AG04450 (cell line): ENCODE data around the gene PDZRN4. TPM values are rescaled to one million over a fixed set of nuclear protein-coding genes. Genes with fewer than 3 reads are reported as not detected.

ENCODE experiments used
- CTCF ChIA-PET: fragments of 300-600, 350-600 bp; formaldehyde crosslinking; extraction: SDS; loops from one replicate; lab custom pipeline; 2022; ENCODE audit warnings: antibody characterized with exemption, inconsistent platforms; lab: Charles Lee
- POLR2A ChIA-PET: fragments of 350-600 bp; formaldehyde crosslinking; extraction: SDS; loops from one replicate; lab custom pipeline; 2021; ENCODE audit warnings: antibody characterized with exemption, inconsistent platforms; lab: Yijun Ruan, JAX
- DNase-seq: peaks from one replicate; pipeline ENCODE4 v3.0.0-alpha.2; 2011; ENCODE audit warnings: low read depth, low spot score
- H3K27ac ChIP-seq: one replicate; pipeline ENCODE4 v1.5.1; 2012; ENCODE audit warnings: low read depth, low read length, control low read depth
- H3K27me3 ChIP-seq: one replicate; pipeline ENCODE4 v1.6.0; 2012; ENCODE audit warnings: low read length; ENCODE audit not compliant: control insufficient read depth, insufficient read depth
- H3K4me3 ChIP-seq: 2 replicates; pipeline ENCODE4 v1.5.1; 2011; ENCODE audit warnings: mild to moderate bottlenecking, low read depth, low read length, control low read depth
- H3K9me3 ChIP-seq: 2 replicates; pipeline ENCODE4 v1.5.1; 2012; ENCODE audit warnings: low read length; ENCODE audit not compliant: control insufficient read depth, insufficient read depth
- polyA minus RNA-seq: library from RNA; depleted of rRNA, polyadenylated mRNA; stranded (reverse); fragments of >200 nt; gene quantifications from 2 replicates; pipeline ENCODE4 v1.2.3, GENCODE V29; 2011; rRNA and poly(A)+ RNA removed
- polyA plus RNA-seq: library from polyadenylated mRNA; depleted of rRNA; stranded (reverse); fragments of >200 nt; gene quantifications from 2 replicates; pipeline ENCODE4 v1.2.3, GENCODE V29; 2011; rRNA removed
- TF ChIP-seq, protein P1 (sequence below): IDR thresholded peaks from 2 replicates; pipeline ENCODE4 v1.5.1; 2011; ENCODE audit warnings: low read depth, low read length, control low read depth, inconsistent platforms

Gene PDZRN4
- not detected in 2 replicates for polyA plus RNA-seq
- polyA minus RNA-seq, result not detected in 2 replicates

DNA sequence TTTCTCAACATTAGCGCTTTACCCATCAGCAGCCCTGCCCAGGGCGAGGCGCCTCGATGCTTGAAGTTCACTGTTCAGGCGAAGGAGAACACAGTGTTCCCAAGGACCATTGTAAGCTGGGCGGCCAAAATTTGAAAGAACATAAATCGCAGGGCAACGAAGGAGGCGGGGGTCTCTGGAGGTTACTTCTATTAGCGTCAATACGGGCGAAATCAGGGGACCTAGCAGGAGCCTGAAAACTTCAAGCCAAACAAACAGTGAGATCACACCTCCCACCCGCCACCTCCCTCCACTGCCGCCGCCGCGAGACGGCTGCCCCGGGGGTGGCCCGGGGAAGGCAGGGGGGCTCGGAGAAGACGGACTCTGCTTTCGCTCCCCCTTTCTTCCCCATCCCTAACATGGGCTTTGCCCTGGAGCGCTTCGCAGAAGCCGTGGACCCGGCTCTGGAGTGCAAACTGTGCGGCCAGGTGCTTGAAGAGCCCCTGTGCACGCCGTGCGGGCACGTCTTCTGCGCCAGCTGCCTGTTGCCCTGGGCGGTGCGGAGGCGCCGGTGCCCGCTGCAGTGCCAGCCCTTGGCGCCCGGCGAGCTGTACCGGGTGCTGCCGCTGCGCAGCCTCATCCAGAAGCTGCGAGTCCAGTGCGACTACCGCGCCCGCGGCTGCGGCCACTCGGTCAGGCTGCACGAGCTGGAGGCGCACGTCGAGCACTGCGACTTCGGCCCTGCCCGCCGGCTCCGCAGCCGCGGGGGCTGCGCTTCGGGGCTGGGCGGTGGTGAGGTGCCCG lies at the start of gene PDZRN4:
Gene PDZRN4 (plus strand): TSS at position 263 of the 783 bp plus-strand sequence.
- Histone ChIP-seq H3K4me3 (no peak within 1 kb of the TSS), H3K9me3 (no peaks in the 10 kb centered on the region; the same call in 1 of the 2 replicates), H3K27me3 (peaks cover 31% of the 10 kb centered on the region), H3K27ac (no peak within 1 kb of the TSS)
- ChIA-PET POLR2A (no interaction called here), CTCF (no interaction called here)
- TF ChIP-seq, protein P1, sequence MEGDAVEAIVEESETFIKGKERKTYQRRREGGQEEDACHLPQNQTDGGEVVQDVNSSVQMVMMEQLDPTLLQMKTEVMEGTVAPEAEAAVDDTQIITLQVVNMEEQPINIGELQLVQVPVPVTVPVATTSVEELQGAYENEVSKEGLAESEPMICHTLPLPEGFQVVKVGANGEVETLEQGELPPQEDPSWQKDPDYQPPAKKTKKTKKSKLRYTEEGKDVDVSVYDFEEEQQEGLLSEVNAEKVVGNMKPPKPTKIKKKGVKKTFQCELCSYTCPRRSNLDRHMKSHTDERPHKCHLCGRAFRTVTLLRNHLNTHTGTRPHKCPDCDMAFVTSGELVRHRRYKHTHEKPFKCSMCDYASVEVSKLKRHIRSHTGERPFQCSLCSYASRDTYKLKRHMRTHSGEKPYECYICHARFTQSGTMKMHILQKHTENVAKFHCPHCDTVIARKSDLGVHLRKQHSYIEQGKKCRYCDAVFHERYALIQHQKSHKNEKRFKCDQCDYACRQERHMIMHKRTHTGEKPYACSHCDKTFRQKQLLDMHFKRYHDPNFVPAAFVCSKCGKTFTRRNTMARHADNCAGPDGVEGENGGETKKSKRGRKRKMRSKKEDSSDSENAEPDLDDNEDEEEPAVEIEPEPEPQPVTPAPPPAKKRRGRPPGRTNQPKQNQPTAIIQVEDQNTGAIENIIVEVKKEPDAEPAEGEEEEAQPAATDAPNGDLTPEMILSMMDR, result no peak
- no peak for DNase-seq

GRCh38 chr12:41140117-41140516 lies 48.0 kb upstream of the PDZRN4 start:
- Histone ChIP-seq H3K27me3 (no peaks in the 10 kb centered on the region), H3K9me3 (no peaks in the 10 kb centered on the region; the same call in 1 of the 2 replicates), H3K27ac (no peak overlapping the region), H3K4me3 (no peak overlapping the region)
- DNase-seq, result no peak
- ChIA-PET POLR2A (no interaction called here), CTCF (no interaction called here)
- TF ChIP-seq, protein P1, result no peak

GRCh38 chr12:41141104-41141503 lies 47.0 kb upstream of the PDZRN4 start:
- no peak for DNase-seq
- Histone ChIP-seq H3K27ac (no peak overlapping the region), H3K4me3 (no peak overlapping the region), H3K9me3 (no peaks in the 10 kb centered on the region; the same call in 1 of the 2 replicates), H3K27me3 (no peaks in the 10 kb centered on the region)
- ChIA-PET CTCF (no interaction called here), POLR2A (no interaction called here)
- TF ChIP-seq, protein P1, result no peak

DNA sequence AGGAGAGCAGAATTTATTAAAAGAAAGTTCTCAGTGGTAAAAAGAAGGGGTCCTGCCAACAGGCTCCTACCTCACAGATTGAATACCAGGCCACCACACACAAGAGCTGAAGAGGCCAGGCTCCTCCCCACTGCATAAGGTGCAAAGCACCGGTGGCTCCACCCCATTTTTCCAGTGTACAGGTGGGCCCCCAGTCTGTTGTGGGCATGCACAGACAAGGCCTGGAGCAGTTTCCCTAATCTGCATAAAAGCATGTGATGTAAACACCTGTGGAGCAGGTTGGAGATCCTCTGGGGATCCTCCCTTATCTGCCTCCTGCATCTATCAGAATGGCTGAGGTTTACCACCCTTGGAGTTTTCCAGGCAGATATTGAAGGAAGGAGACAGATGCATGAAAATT lies 45.7 kb upstream of the PDZRN4 start:
- H3K27ac ChIP-seq, result no peak overlapping the region
- DNase-seq, result no peak
- CTCF ChIA-PET, result no interaction called here
- POLR2A ChIA-PET, result no interaction called here
- H3K27me3 ChIP-seq, result no peaks in the 10 kb centered on the region
- TF ChIP-seq, protein P1, result no peak
- H3K4me3 ChIP-seq, result no peak overlapping the region
- no peaks in the 10 kb centered on the region; the same call in 1 of the 2 replicates for H3K9me3 ChIP-seq

DNA sequence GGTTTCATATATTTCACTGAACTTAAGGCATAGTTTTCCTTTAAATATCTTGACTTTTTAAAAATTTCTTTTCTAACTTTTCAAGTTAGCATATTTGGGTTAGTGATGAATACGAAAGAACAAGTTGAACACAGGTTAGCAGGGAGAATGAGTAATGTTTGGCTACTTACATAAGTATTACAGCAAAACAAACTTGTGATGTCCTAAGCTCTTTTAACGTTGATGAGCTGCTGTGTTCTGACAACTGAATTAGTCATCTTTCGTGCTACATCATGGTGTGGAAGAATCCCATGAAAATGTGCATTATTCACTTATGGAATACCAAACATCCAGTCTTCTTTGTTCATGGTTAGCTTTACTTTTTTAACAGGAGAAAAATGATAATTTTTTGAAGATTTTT lies 36.3 kb upstream of the PDZRN4 start:
- Histone ChIP-seq H3K9me3 (no peaks in the 10 kb centered on the region), H3K27me3 (no peaks in the 10 kb centered on the region), H3K4me3 (no peak overlapping the region), H3K27ac (no peak overlapping the region)
- ChIA-PET CTCF (no interaction called here), POLR2A (no interaction called here)
- no peak for DNase-seq
- TF ChIP-seq, protein P1, result no peak
